ENCODE results near the gene SDHAF2. TPM values are rescaled to one million over a fixed set of nuclear protein-coding genes. Genes with fewer than 3 reads are reported as not detected.
A peak's percentile ranks its signal among the peaks of the same experiment; 100 is the strongest.
"Not testable (repeated sequence)": the region's sequence is repeated elsewhere in the genome, so short reads cannot be mapped to it uniquely, and the experiment has no call there.

Gene SDHAF2
- total RNA-seq, 2 donors from 2014 or later, result 36.6 to 40.7 TPM

DNA sequence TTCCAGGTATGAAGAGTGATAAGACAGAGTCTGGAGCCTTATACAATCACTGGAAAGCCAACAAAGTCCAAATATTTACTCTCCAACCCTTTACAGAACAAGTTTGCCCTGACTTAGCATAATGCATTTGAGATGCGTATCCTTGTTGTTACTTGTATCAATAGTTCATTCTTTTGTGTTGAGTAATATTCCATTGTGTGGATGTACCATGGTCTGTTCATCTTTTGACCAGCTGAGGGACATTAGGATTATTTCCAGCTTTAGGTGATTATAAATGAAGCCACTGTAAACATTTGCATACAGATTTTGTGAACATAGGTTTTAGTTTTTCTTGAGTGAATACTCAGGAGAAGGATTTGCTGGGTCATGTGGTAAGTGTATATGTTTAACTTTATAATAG is 9.7 kb downstream of the SDHAF2 start:
- Mint-ChIP-seq H3K36me3 (ENCODE audit: insufficient read depth in 2 of 2) (peaks cover 10 to 41% of the 10 kb centered on the region in 2 donors), H3K27ac (no peak overlapping the region), H3K27me3 (ENCODE audit: low read depth) (no peaks in the 10 kb centered on the region), H3K9me3 (no peaks in the 10 kb centered on the region), H3K4me1 (ENCODE audit: low read depth) (peaks cover 26% of the 10 kb centered on the region), H3K4me3 (no peak overlapping the region)
- ATAC-seq (replicated peaks in 1 of 2), result no peak
- no peak for DNase-seq

DNA sequence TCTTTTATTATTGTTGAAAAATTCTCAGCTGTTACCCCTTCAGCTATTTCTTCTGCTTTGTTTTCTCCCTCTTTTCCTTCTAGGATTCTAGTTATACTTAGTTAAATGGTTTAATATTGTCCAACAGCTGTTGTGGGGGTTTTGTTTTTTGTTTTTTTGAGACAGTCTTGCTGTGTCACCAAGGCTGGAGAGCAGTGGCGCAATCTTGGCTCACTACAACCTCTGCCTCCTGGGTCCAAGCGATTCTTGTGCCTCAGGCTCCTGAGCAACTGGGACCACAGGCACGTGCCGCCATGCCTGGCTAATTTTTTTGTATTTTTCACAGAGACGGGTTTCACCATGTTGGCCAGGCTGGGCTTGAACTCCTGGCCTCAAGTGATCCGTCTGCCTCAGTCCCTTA is 12.7 kb downstream of the SDHAF2 start:
- Mint-ChIP-seq H3K27ac (peak overlapping the region; percentile 58), H3K4me1 (ENCODE audit: low read depth) (peaks cover 26% of the 10 kb centered on the region), H3K9me3 (no peaks in the 10 kb centered on the region), H3K36me3 (ENCODE audit: insufficient read depth in 2 of 2) (peaks cover 9 to 34% of the 10 kb centered on the region in 2 donors), H3K27me3 (ENCODE audit: low read depth) (no peaks in the 10 kb centered on the region), H3K4me3 (no peak overlapping the region)
- ATAC-seq (replicated peaks in 1 of 2), result no peak
- no peak for DNase-seq

DNA sequence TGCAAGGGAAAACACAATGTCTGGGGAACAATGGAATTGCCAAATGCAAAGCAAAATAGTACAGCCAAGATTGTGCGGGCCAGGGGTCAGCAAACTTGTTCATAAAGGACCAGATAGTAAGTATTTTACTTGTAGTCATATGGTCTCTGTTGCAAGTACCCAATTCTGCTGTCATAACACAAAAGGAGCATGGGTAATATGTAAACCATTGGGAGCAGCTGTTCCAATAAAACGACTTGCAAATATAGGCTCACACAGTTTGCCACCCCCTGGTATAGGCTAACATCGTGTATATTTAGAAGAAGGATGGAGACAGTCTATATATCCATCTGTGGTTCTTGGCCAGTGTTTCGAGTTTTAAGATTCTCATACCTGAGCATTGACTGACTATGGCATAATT is 15.6 kb downstream of the SDHAF2 start:
- Mint-ChIP-seq H3K4me1 (ENCODE audit: low read depth) (peaks cover 37% of the 10 kb centered on the region), H3K4me3 (no peak overlapping the region), H3K27ac (no peak overlapping the region), H3K27me3 (ENCODE audit: low read depth) (no peaks in the 10 kb centered on the region), H3K9me3 (no peaks in the 10 kb centered on the region), H3K36me3 (ENCODE audit: insufficient read depth in 2 of 2) (peaks cover 11 to 27% of the 10 kb centered on the region in 2 donors)
- DNase-seq (no peak), ATAC-seq (replicated peaks in 1 of 2) (no peak)

DNA sequence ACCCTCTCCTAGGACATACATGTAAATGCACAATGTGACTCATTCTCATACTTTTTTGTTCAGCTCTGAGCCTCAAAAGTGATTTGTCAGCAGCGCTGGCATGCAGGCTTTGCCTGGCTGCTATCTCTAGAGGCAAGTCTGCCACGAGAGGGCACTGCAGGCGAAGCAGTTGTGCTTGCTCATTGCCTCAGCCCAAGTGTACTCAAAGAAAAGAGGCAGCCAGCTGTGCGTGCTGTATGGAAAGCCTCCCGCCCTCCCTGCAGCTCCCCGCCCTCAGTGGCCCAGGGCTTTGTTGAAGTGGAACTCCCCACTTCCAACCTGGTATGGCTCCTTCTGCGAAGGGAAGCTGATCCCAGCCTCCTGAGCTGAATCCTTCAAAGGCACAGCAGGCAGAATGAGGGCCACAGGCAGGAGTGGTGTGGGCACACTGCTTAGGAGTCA is 16.3 kb downstream of the SDHAF2 start:
- H3K27me3 Mint-ChIP-seq (ENCODE audit: low read depth), result no peaks in the 10 kb centered on the region
- DNase-seq (peak; percentile 82 to 83), ATAC-seq (replicated peaks in 1 of 2) (peak; percentile 77 to 80)
- no peak overlapping the region for H3K4me3 Mint-ChIP-seq
- H3K36me3 Mint-ChIP-seq (ENCODE audit: insufficient read depth in 2 of 2), result peaks cover 11 to 27% of the 10 kb centered on the region in 2 donors
- no peaks in the 10 kb centered on the region for H3K9me3 Mint-ChIP-seq
- H3K4me1 Mint-ChIP-seq (ENCODE audit: low read depth), result peaks cover 37% of the 10 kb centered on the region
- no peak overlapping the region for H3K27ac Mint-ChIP-seq

DNA sequence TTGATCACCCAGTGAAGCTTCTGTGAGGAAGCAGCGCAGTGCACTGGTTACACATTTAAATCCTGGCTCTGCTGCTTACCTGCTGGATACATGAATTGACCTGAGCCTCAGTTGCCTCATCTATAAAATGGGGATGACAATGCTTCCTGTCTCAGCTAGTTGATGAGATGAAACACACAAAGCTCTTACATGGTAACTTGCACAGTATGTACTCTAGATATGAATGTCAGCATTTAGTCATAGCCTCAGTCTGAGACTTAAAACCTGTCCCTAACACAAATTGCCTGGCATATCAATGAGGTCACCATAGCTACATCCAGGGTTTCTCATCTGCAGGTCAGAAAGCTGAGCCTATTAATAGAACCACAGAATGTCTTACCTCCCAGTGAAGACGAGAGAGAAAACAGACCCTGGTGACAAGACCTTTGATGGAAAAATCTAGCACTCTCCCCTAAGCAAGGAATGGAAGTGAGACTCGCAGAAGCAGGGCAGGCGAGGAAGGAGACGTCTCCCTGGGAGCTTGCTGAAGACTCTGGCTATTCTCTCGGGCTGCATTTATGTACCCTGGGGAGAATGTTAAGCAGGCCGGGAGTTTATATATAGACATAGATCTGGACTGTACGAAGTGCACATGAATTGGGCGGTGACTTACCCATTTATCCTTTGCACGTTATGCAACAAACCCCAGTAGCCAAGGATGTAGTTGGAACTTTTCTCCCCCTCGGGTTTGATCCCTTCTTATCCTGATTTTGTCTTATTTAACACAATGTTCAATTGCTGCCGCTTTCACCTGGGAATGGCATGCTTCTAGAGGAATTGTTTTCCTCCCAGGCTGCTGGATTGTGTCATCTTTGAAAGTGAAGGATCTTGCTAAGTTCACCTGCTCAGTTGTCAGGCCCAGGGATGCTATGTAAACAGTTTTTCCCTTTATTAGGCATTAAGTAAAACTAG is 18.0 kb downstream of the SDHAF2 start:
- Mint-ChIP-seq H3K4me3 (peak overlapping the region in 1 of 2 donors; percentile 9), H3K4me1 (ENCODE audit: low read depth) (peaks cover 28% of the 10 kb centered on the region), H3K36me3 (ENCODE audit: insufficient read depth in 2 of 2) (peaks cover 11 to 25% of the 10 kb centered on the region in 2 donors), H3K27ac (peak overlapping the region; percentile 38), H3K9me3 (no peaks in the 10 kb centered on the region), H3K27me3 (ENCODE audit: low read depth) (no peaks in the 10 kb centered on the region)
- ATAC-seq (replicated peaks in 1 of 2), result peak; percentile 86 to 91
- peak in 1 of 2 donors; percentile 13 for DNase-seq

DNA sequence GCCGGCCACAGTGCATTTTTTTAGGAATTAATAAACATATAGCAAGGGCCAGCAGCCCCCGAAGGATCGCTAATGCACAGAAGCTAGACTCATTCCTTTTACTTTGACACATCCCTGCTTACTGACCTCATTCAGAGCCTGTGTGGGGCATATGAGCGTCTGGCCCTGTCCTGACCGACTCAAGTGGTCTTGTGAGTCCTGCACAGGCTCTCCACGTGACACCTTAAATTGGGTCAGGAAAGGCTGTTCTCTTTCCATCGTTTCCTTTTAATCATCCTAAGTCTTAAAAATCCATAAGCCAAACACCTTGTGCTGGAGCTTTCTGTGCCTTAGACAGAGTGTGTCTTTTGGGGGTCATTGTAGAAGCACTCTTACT is 18.6 kb downstream of the SDHAF2 start:
- no peaks in the 10 kb centered on the region for H3K9me3 Mint-ChIP-seq
- no peak for ATAC-seq (replicated peaks in 1 of 2)
- DNase-seq, result no peak
- no peaks in the 10 kb centered on the region for H3K27me3 Mint-ChIP-seq (ENCODE audit: low read depth)
- peaks cover 7 to 20% of the 10 kb centered on the region in 2 donors for H3K36me3 Mint-ChIP-seq (ENCODE audit: insufficient read depth in 2 of 2)
- H3K4me3 Mint-ChIP-seq, result no peak overlapping the region
- peak overlapping the region; percentile 50 for H3K27ac Mint-ChIP-seq
- peaks cover 28% of the 10 kb centered on the region for H3K4me1 Mint-ChIP-seq (ENCODE audit: low read depth)

DNA sequence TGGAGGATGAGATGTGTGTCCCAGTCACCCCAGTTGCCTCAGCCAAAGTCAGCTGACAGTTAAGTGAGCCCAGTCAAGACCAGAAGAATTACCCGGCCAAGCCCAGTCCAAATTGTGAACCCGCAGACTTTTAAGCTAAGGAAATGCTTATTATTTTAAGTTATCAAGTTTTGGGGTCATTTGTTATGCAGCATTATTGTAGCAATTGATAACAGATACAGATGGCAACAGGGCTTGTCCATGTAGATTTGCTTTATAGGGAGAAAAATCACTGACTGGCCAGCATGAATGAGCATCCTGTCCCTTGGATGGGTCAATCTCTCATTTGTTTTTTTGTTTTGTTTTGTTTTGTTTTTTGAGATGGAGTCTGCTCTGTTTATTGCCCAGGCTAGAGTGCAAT is 22.9 kb downstream of the SDHAF2 start:
- Mint-ChIP-seq H3K27me3 (ENCODE audit: low read depth) (no peaks in the 10 kb centered on the region), H3K36me3 (ENCODE audit: insufficient read depth in 2 of 2) (peaks cover 2 to 7% of the 10 kb centered on the region in 2 donors), H3K4me1 (ENCODE audit: low read depth) (peaks cover 9% of the 10 kb centered on the region), H3K4me3 (no peak overlapping the region), H3K9me3 (no peaks in the 10 kb centered on the region), H3K27ac (no peak overlapping the region)
- no peak for ATAC-seq (replicated peaks in 1 of 2)
- DNase-seq, result no peak

DNA sequence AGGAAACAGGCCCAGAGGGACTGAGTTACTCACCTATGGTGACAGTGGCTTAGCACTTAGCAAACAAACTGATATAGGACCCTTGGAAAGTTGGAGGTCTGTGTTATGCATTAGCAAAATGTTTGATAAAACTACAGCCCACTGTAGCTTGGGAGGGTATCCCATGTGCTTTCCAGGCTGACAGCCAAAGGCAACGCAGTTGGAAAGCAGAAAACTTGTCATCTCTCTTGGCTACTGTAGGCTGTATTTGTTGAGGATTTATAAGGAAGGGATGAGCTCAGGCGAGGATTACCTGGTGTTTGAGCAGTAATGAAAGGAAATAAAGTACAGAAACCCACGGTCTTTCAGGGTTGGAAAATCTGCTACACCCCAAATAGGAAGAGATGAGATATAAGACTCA is 23.8 kb downstream of the SDHAF2 start:
- Mint-ChIP-seq H3K4me3 (no peak overlapping the region), H3K4me1 (ENCODE audit: low read depth) (peaks cover 3% of the 10 kb centered on the region), H3K9me3 (no peaks in the 10 kb centered on the region), H3K36me3 (ENCODE audit: insufficient read depth in 2 of 2) (peaks cover 2 to 4% of the 10 kb centered on the region in 2 donors), H3K27ac (no peak overlapping the region), H3K27me3 (ENCODE audit: low read depth) (no peaks in the 10 kb centered on the region)
- no peak for ATAC-seq (replicated peaks in 1 of 2)
- DNase-seq, result no peak

DNA sequence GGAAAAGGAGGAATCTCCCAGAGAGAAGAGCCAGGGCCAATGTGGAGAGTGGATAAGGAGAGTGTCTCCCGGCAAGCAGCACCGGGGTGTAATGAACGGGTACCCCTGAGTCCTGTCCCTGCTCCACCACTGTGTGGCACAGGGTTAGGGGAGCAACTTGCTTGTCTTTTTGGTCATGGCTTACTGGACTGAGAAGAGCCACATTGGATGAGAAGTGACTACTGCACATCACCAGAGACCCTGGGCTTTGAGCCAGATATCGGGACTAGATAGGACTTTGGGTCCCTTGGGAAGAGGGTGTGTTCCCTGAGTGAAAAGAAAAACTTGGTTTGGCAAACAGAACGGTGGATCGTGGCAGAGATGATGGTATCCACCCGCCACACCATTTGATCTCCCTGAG is 24.6 kb downstream of the SDHAF2 start:
- ATAC-seq (replicated peaks in 1 of 2), result no peak
- no peak overlapping the region for H3K27ac Mint-ChIP-seq
- H3K36me3 Mint-ChIP-seq (ENCODE audit: insufficient read depth in 2 of 2), result peaks cover 0 to 2% of the 10 kb centered on the region in 2 donors

DNA sequence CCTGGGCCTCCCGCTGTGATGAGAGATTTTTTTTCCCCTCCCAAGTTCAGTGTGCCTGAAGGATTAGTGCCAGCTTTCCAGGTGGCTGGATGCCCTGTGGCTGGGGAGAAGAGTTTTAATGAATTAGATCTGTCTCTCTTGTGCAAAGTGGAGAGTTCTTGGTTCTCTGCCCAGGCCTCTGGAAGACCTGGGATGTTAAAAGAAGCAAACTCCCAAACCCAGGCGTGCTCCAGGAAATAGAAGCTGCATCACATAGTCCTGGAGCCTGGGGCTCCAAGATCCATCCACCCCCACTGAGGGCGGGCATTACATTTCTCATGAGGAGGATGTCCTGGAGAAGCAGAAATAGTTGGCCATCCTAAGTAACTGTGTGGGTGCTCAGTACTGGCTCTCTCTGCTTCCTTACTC is 30.6 kb downstream of the SDHAF2 start:
- no peaks in the 10 kb centered on the region for H3K36me3 Mint-ChIP-seq (ENCODE audit: insufficient read depth in 2 of 2)
- DNase-seq (no peak), ATAC-seq (replicated peaks in 1 of 2) (no peak)
- H3K4me3 Mint-ChIP-seq, result no peak overlapping the region
- H3K27me3 Mint-ChIP-seq (ENCODE audit: low read depth), result no peaks in the 10 kb centered on the region
- no peaks in the 10 kb centered on the region for H3K4me1 Mint-ChIP-seq (ENCODE audit: low read depth)
- no peaks in the 10 kb centered on the region for H3K9me3 Mint-ChIP-seq
- H3K27ac Mint-ChIP-seq, result no peak overlapping the region

More for the DNA sequence above, 24.6 kb downstream of the SDHAF2 start:
- no peaks in the 10 kb centered on the region for H3K4me1 Mint-ChIP-seq (ENCODE audit: low read depth)
- no peak overlapping the region for H3K4me3 Mint-ChIP-seq
- no peaks in the 10 kb centered on the region for H3K9me3 Mint-ChIP-seq
- no peak for DNase-seq
- no peaks in the 10 kb centered on the region for H3K27me3 Mint-ChIP-seq (ENCODE audit: low read depth)

DNA sequence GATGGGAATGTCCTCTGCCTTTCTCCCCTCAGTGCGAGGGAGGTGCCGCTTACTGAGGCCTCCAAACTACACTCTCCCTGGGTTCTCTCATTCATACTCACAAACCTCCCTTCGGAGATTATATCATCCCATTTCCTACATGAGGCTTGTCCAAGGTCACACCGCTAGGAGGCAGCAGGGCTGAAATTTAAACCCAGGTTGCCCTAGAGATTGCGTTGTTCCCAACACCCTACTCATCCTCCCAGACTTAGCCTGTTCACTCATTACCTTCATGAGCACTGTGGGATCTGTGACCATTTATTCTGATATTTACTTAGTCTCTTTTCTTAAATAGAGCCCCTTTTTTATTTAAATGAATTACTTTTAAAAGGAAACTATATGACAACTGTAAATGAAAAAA is 31.1 kb downstream of the SDHAF2 start:
- DNase-seq, result no peak
- H3K27me3 Mint-ChIP-seq (ENCODE audit: low read depth), result no peaks in the 10 kb centered on the region
- ATAC-seq (replicated peaks in 1 of 2), result no peak
- H3K4me3 Mint-ChIP-seq, result no peak overlapping the region
- no peaks in the 10 kb centered on the region for H3K4me1 Mint-ChIP-seq (ENCODE audit: low read depth)
- H3K9me3 Mint-ChIP-seq, result no peaks in the 10 kb centered on the region
- H3K36me3 Mint-ChIP-seq (ENCODE audit: insufficient read depth in 2 of 2), result no peaks in the 10 kb centered on the region
- H3K27ac Mint-ChIP-seq, result no peak overlapping the region

DNA sequence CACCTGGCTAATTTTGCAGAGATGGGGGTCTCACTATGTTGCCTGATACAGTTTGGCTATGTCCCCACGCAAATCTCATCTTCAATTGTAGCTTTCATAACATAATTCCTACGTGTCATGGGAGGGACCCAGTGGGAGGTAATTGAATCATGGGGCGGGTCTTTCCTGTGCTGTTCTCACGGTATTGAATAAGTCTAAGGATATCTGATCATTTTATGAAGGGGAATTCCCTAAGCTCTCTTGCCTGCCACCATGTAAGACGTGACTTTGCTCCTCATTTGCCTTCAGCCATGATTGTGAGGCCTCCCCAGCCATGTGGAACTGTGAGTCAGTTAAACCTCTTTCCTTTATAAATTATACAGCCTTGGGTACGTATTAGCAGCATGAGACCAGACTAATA is 37.7 kb downstream of the SDHAF2 start:
- DNase-seq; H3K27me3 Mint-ChIP-seq (ENCODE audit: low read depth); H3K9me3 Mint-ChIP-seq; ATAC-seq (replicated peaks in 1 of 2); H3K27ac Mint-ChIP-seq; H3K4me3 Mint-ChIP-seq; H3K4me1 Mint-ChIP-seq (ENCODE audit: low read depth): not testable (repeated sequence)
- H3K36me3 Mint-ChIP-seq (ENCODE audit: insufficient read depth in 2 of 2), result peaks cover 5 to 11% of the 10 kb centered on the region in 2 donors

DNA sequence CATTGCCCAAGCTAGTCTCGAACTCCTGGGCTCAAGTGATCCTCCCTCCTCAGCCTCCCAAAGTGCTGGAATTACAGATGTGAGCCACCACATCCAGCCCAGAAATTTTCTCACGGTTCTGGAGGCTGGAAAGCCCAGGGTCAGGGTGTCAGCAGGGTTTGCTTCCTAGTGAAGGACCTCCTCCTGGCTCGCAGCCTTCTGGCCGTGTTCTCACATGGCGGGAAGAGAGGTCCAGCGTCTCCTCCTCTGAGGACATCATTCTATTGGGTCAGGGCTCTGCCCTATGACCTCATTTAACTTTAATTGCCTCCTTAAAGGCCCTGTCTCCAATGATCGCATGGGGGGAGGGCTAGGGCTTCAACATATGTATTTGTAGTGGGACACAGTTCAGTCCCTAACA is 38.1 kb downstream of the SDHAF2 start:
- Mint-ChIP-seq H3K9me3 (peaks cover 0 to 3% of the 10 kb centered on the region in 2 donors), H3K27me3 (ENCODE audit: low read depth) (no peaks in the 10 kb centered on the region), H3K36me3 (ENCODE audit: insufficient read depth in 2 of 2) (peaks cover 5 to 11% of the 10 kb centered on the region in 2 donors), H3K4me3 (no peak overlapping the region), H3K27ac (no peak overlapping the region), H3K4me1 (ENCODE audit: low read depth) (no peaks in the 10 kb centered on the region)
- DNase-seq (no peak), ATAC-seq (replicated peaks in 1 of 2) (no peak)

All from activated T-cell treated with anti-CD3 and anti-CD28 coated beads, Interleukin-2, amount 50 U/mL, for 72 hours (primary cell).